ENCODE data around the gene ADIG. TPM values are rescaled to one million over a fixed set of nuclear protein-coding genes. Genes with fewer than 3 reads are reported as not detected.
A peak's percentile ranks its signal among the peaks of the same experiment; 100 is the strongest.

ADIG gene
- total RNA-seq, 2 experiments from 2014 or later, result not detected

- ATAC-seq (no peak), DNase-seq (peak; percentile 8)
- H3K36me3 Mint-ChIP-seq (ENCODE audit: low read depth), result peaks cover 9% of the 10 kb centered on the region
- H3K9me3 Mint-ChIP-seq (ENCODE audit: insufficient read depth), result no peaks in the 10 kb centered on the region
- no peaks in the 10 kb centered on the region for H3K27me3 Mint-ChIP-seq (ENCODE audit: low read depth)
- CTCF ChIA-PET, result no interaction called here
- POLR2A ChIA-PET, result no interaction called here
- H3K27ac Mint-ChIP-seq, result no peak overlapping the region
- no peaks in the 10 kb centered on the region for H3K4me1 Mint-ChIP-seq (ENCODE audit: low read depth)
- H3K4me3 Mint-ChIP-seq, result no peak overlapping the region
Measured at GRCh38 chr20:38579921-38580320, 1.1 kb upstream of the ADIG start.

GRCh38 chr20:38581830-38582358 lies 897 bp downstream of the ADIG start:
- Mint-ChIP-seq H3K4me1 (ENCODE audit: low read depth) (no peaks in the 10 kb centered on the region), H3K4me3 (no peak overlapping the region), H3K36me3 (ENCODE audit: low read depth) (no peaks in the 10 kb centered on the region), H3K27me3 (ENCODE audit: low read depth) (no peaks in the 10 kb centered on the region), H3K9me3 (ENCODE audit: insufficient read depth) (no peaks in the 10 kb centered on the region), H3K27ac (no peak overlapping the region)
- DNase-seq (peak; percentile 16), ATAC-seq (no peak)
- POLR2A ChIA-PET, result interaction anchor here (0.6 kb wide), 1 partner anchor 37 kb away, joined by 3 read pairs; no protein-coding TSS in a partner anchor
- CTCF ChIA-PET, result no interaction called here

GRCh38 chr20:38583306-38583705 lies 2.3 kb downstream of the ADIG start:
- H3K27ac Mint-ChIP-seq, result no peak overlapping the region
- ATAC-seq (no peak), DNase-seq (no peak)
- H3K36me3 Mint-ChIP-seq (ENCODE audit: low read depth), result no peaks in the 10 kb centered on the region
- H3K27me3 Mint-ChIP-seq (ENCODE audit: low read depth), result no peaks in the 10 kb centered on the region
- no peaks in the 10 kb centered on the region for H3K9me3 Mint-ChIP-seq (ENCODE audit: insufficient read depth)
- POLR2A ChIA-PET, result no interaction called here
- no peaks in the 10 kb centered on the region for H3K4me1 Mint-ChIP-seq (ENCODE audit: low read depth)
- CTCF ChIA-PET, result no interaction called here
- H3K4me3 Mint-ChIP-seq, result no peak overlapping the region

GRCh38 chr20:38584099-38584763 lies 3.2 kb downstream of the ADIG start:
- H3K27me3 Mint-ChIP-seq (ENCODE audit: low read depth), result no peaks in the 10 kb centered on the region
- DNase-seq (no peak), ATAC-seq (no peak)
- no peak overlapping the region for H3K27ac Mint-ChIP-seq
- POLR2A ChIA-PET, result no interaction called here
- CTCF ChIA-PET, result no interaction called here
- H3K4me3 Mint-ChIP-seq, result no peak overlapping the region
- H3K36me3 Mint-ChIP-seq (ENCODE audit: low read depth), result no peaks in the 10 kb centered on the region
- no peaks in the 10 kb centered on the region for H3K9me3 Mint-ChIP-seq (ENCODE audit: insufficient read depth)
- H3K4me1 Mint-ChIP-seq (ENCODE audit: low read depth), result no peaks in the 10 kb centered on the region

- ATAC-seq, result no peak
- Mint-ChIP-seq H3K27ac (no peak overlapping the region), H3K9me3 (ENCODE audit: insufficient read depth) (no peaks in the 10 kb centered on the region), H3K4me3 (no peak overlapping the region), H3K27me3 (ENCODE audit: low read depth) (no peaks in the 10 kb centered on the region), H3K4me1 (ENCODE audit: low read depth) (no peaks in the 10 kb centered on the region), H3K36me3 (ENCODE audit: low read depth) (no peaks in the 10 kb centered on the region)
- DNase-seq, result no peak
- ChIA-PET POLR2A (no interaction called here), CTCF (no interaction called here)
Measured at GRCh38 chr20:38585404-38586180, 4.6 kb downstream of the ADIG start.

- H3K27ac Mint-ChIP-seq, result no peak overlapping the region
- no peak overlapping the region for H3K4me3 Mint-ChIP-seq
- ATAC-seq (no peak), DNase-seq (no peak)
- no peaks in the 10 kb centered on the region for H3K36me3 Mint-ChIP-seq (ENCODE audit: low read depth)
- no peaks in the 10 kb centered on the region for H3K27me3 Mint-ChIP-seq (ENCODE audit: low read depth)
- H3K9me3 Mint-ChIP-seq (ENCODE audit: insufficient read depth), result no peaks in the 10 kb centered on the region
- ChIA-PET CTCF (no interaction called here), POLR2A (no interaction called here)
- no peaks in the 10 kb centered on the region for H3K4me1 Mint-ChIP-seq (ENCODE audit: low read depth)
Measured at GRCh38 chr20:38586181-38586525, 5.2 kb downstream of the ADIG start.

- H3K4me3 Mint-ChIP-seq, result no peak overlapping the region
- ATAC-seq (no peak), DNase-seq (no peak)
- H3K27ac Mint-ChIP-seq, result no peak overlapping the region
- H3K4me1 Mint-ChIP-seq (ENCODE audit: low read depth), result no peaks in the 10 kb centered on the region
- POLR2A ChIA-PET, result no interaction called here
- H3K9me3 Mint-ChIP-seq (ENCODE audit: insufficient read depth), result no peaks in the 10 kb centered on the region
- no peaks in the 10 kb centered on the region for H3K36me3 Mint-ChIP-seq (ENCODE audit: low read depth)
- CTCF ChIA-PET, result no interaction called here
- H3K27me3 Mint-ChIP-seq (ENCODE audit: low read depth), result no peaks in the 10 kb centered on the region
Measured at GRCh38 chr20:38588303-38588702, 7.3 kb downstream of the ADIG start.

- DNase-seq, result no peak
- ATAC-seq, result no peak
- no peaks in the 10 kb centered on the region for H3K9me3 Mint-ChIP-seq (ENCODE audit: insufficient read depth)
- ChIA-PET POLR2A (no interaction called here), CTCF (no interaction called here)
- no peaks in the 10 kb centered on the region for H3K27me3 Mint-ChIP-seq (ENCODE audit: low read depth)
- no peaks in the 10 kb centered on the region for H3K4me1 Mint-ChIP-seq (ENCODE audit: low read depth)
- no peak overlapping the region for H3K27ac Mint-ChIP-seq
- no peaks in the 10 kb centered on the region for H3K36me3 Mint-ChIP-seq (ENCODE audit: low read depth)
- H3K4me3 Mint-ChIP-seq, result no peak overlapping the region
Measured at GRCh38 chr20:38589351-38589750, 8.4 kb downstream of the ADIG start.

GRCh38 chr20:38589967-38590675 lies 9.1 kb downstream of the ADIG start:
- Mint-ChIP-seq H3K36me3 (ENCODE audit: low read depth) (no peaks in the 10 kb centered on the region), H3K27ac (no peak overlapping the region), H3K9me3 (ENCODE audit: insufficient read depth) (no peaks in the 10 kb centered on the region), H3K27me3 (ENCODE audit: low read depth) (no peaks in the 10 kb centered on the region), H3K4me1 (ENCODE audit: low read depth) (no peaks in the 10 kb centered on the region), H3K4me3 (no peak overlapping the region)
- no peak for DNase-seq
- no peak for ATAC-seq
- CTCF ChIA-PET, result no interaction called here
- POLR2A ChIA-PET, result no interaction called here

- Mint-ChIP-seq H3K36me3 (ENCODE audit: low read depth) (no peaks in the 10 kb centered on the region), H3K4me1 (ENCODE audit: low read depth) (no peaks in the 10 kb centered on the region), H3K9me3 (ENCODE audit: insufficient read depth) (no peaks in the 10 kb centered on the region), H3K4me3 (no peak overlapping the region), H3K27ac (no peak overlapping the region), H3K27me3 (ENCODE audit: low read depth) (no peaks in the 10 kb centered on the region)
- DNase-seq (no peak), ATAC-seq (no peak)
- POLR2A ChIA-PET, result no interaction called here
- CTCF ChIA-PET, result no interaction called here
Measured at GRCh38 chr20:38590676-38591473, 9.9 kb downstream of the ADIG start.

GRCh38 chr20:38591474-38592410 lies 10.7 kb downstream of the ADIG start:
- Mint-ChIP-seq H3K9me3 (ENCODE audit: insufficient read depth) (no peaks in the 10 kb centered on the region), H3K27ac (no peak overlapping the region), H3K4me3 (no peak overlapping the region), H3K4me1 (ENCODE audit: low read depth) (no peaks in the 10 kb centered on the region), H3K36me3 (ENCODE audit: low read depth) (no peaks in the 10 kb centered on the region), H3K27me3 (ENCODE audit: low read depth) (peaks cover under 1% of the 10 kb centered on the region)
- POLR2A ChIA-PET, result no interaction called here
- DNase-seq, result no peak
- CTCF ChIA-PET, result no interaction called here
- ATAC-seq, result no peak
